Bronchial epithelial cell (primary cell): ENCODE results near the gene MYO1F. TPM values are rescaled to one million over a fixed set of nuclear protein-coding genes. Genes with fewer than 3 reads are reported as not detected.

Experiments used
- DNase-seq: peaks from one replicate; pipeline ENCODE4 v3.0.0-alpha.2; 2010; ENCODE audit warnings: low read depth
- FAIRE-seq: peaks from 2 replicates; lab custom pipeline; 2011; peaks lifted over from hg19 to GRCh38; lab: Jason Lieb, UNC
- H3K27me3 ChIP-seq: 2 replicates; pipeline ENCODE4 v1.5.1; 2011; ENCODE audit warnings: low read length; ENCODE audit not compliant: control insufficient read depth, insufficient read depth
- H3K36me3 ChIP-seq: 2 replicates; pipeline ENCODE4 v1.5.1; 2011; ENCODE audit warnings: low read length; ENCODE audit not compliant: control insufficient read depth, insufficient read depth
- H3K4me3 ChIP-seq: 2 replicates; pipeline ENCODE4 v1.5.1; 2011; ENCODE audit warnings: mild to moderate bottlenecking, low read depth, low read length, control low read depth
- total RNA-seq: library from RNA; depleted of rRNA; stranded (reverse); fragments of >200 nt; gene quantifications from 2 replicates; pipeline ENCODE4 v1.2.1, GENCODE V29; 2014
- TF ChIP-seq, protein P1 (sequence below): IDR thresholded peaks from 2 replicates; pipeline ENCODE4 v1.5.1; 2011; ENCODE audit warnings: mild to moderate bottlenecking, moderate library complexity, low read length, control low read depth, inconsistent platforms; ENCODE audit not compliant: insufficient read depth, severe bottlenecking

Gene MYO1F
- total RNA-seq, 1 donor from 2014 or later = not detected

DNA sequence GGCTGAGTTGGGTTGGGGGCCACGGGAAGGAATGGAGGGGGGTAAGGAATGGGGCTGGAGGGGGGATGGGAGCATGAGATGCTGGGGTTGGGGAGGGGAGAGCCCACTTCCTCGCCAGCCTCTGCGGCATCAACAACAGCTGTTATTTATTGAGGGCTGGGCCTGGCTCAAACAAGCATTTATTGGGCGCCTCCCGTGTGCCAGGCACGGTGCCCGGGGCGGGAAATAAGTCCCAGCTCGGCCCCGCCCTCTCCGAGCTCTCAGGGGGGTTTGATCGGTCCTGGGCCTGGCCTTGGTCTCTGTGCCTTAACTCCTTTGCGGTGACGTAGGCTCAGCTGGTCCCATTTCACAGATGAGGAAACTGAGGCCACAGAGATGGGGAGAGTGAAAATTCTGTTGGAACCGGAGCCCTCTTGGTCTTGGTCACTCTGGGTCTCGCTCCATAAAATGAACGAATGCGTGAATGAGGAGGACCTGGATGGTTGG lies 34.2 kb upstream of the MYO1F start:
- no peak for FAIRE-seq
- H3K27me3 ChIP-seq = peaks cover 5% of the 10 kb centered on the region
- TF ChIP-seq, protein P1, sequence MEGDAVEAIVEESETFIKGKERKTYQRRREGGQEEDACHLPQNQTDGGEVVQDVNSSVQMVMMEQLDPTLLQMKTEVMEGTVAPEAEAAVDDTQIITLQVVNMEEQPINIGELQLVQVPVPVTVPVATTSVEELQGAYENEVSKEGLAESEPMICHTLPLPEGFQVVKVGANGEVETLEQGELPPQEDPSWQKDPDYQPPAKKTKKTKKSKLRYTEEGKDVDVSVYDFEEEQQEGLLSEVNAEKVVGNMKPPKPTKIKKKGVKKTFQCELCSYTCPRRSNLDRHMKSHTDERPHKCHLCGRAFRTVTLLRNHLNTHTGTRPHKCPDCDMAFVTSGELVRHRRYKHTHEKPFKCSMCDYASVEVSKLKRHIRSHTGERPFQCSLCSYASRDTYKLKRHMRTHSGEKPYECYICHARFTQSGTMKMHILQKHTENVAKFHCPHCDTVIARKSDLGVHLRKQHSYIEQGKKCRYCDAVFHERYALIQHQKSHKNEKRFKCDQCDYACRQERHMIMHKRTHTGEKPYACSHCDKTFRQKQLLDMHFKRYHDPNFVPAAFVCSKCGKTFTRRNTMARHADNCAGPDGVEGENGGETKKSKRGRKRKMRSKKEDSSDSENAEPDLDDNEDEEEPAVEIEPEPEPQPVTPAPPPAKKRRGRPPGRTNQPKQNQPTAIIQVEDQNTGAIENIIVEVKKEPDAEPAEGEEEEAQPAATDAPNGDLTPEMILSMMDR = no peak
- no peaks in the 10 kb centered on the region for H3K36me3 ChIP-seq
- no peak overlapping the region for H3K4me3 ChIP-seq
- no peak for DNase-seq

DNA sequence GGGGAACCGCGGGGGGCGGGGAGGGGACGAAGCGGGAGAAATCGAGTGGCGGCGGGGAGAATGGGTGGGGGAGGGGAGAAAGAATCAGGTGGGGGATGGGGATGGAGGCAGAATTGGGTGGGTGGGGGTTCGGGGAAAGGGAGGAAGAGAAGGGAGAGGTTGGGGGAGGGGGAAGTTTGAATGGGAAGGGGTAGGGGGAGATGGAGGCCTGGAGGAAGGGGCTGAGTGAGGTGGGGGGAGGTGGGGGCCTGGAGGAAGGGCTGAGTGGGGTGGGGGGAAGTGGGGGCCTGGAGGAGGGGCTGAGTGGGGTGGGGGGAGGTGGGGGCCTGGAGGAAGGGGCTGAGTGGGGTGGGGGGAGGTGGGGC lies 33.7 kb upstream of the MYO1F start:
- Histone ChIP-seq H3K36me3 (no peaks in the 10 kb centered on the region), H3K4me3 (no peak overlapping the region), H3K27me3 (peaks cover 5% of the 10 kb centered on the region)
- TF ChIP-seq, protein P1 = no peak
- DNase-seq (no peak), FAIRE-seq (no peak)

DNA sequence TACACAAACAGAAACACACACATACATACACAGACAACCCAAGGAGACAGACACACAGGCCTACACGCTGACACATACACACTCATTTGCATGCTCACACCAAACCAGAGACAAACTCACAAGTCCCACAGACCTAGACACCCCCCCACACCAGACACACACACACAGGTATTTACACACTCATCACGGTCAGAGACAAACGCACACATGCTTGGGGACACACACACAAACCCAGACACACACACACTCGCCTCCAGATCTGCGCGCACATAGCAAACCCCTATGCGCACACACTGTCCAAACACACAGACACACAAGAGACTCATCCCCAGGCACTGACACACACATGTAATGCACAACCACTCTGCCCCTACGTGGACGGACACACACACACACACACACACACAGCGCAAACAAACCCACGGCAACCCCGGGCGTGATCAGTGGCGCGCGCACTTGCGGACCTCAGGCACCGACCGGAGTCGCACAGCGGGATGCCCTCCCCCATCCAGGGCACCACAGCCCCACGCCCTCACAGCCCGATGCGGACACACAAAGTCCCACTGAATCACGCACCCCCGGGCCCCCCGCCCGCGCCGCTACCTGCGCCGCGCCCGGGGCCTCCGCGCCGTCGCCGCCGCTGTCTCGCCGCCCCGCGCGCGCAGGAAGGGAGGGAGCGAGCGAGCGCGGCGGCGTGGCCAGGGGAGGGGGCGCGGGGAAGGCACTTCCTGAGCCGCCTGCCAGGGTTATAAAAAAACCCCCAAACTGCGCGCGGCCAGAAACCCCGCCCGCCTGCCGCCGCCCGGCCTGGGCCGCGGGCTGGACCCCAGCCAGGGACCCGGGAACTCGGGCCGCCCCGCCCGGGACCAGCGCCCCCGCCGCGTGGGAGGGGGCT lies 33.0 kb upstream of the MYO1F start, which contains the start of gene ADAMTS10:
ADAMTS10 (minus strand) TSS at position 675 of the 895 bp plus-strand sequence. CDS start 5,005 bp downstream, outside the sequence.
- FAIRE-seq (peak; percentile 90), DNase-seq (no peak)
- TF ChIP-seq, protein P1 = no peak
- Histone ChIP-seq H3K36me3 (no peaks in the 10 kb centered on the region), H3K27me3 (peaks cover 5% of the 10 kb centered on the region), H3K4me3 (no peak within 1 kb of the TSS)

DNA sequence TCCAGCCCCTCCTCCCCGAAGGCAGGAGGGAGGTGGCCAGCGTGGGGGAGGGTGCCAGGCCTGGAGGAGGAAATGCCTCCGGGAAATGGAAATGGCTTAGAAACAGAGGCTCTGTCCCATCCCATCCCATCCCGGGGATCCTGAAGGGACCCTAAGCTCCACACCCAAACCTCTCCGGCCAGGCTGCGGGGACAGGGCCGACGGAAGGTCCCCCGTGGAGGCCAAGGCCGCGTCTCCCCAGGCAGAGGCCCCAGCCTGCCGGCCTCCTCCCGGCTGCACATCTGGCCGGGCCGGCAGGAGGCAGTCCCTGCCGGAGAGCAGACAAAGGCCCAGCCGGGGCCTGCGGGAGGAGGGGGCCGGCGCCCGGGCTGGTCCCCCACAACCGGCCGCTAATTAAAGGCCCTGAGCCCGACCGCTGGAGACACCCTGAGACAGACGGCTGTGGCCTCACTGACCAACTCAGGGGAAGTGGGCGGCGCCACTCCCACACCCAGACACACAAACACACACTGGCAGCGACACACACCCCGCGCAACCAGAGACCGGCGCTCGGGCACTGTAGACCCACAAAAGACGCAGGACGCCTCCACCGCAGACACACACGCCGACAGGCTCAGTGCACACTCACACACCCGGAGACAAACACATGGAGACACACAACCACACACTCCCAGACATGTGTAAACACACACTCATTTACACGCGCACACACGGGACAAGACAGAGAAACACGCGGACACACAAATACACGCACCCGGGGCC lies 32.2 kb upstream of the MYO1F start:
- Histone ChIP-seq H3K36me3 (no peaks in the 10 kb centered on the region), H3K27me3 (peaks cover 5% of the 10 kb centered on the region), H3K4me3 (no peak overlapping the region)
- FAIRE-seq (no peak), DNase-seq (no peak)
- TF ChIP-seq, protein P1 = no peak

DNA sequence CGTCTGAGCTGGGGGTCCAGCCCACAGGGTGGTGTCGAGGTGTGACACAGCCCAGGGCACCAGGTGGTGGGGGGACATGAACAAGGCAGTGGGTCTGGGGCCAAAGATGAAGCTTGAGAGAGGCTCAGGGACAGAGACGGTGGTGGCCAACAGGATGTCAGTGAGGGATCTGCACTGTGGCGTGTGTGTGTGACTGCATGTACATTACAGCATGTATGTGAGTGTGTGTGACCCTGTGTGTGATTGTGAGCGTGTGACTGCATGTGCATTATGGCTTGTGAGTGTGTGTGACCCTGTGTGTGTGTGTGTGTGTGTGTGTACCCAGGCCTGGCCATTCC lies 31.7 kb upstream of the MYO1F start:
- Histone ChIP-seq H3K4me3 (no peak overlapping the region), H3K27me3 (peaks cover 5% of the 10 kb centered on the region), H3K36me3 (no peaks in the 10 kb centered on the region)
- FAIRE-seq (no peak), DNase-seq (no peak)
- TF ChIP-seq, protein P1 = no peak
